Dermis blood vessel endothelial cell (primary cell): ENCODE data around the gene RPP21. TPM values are rescaled to one million over a fixed set of nuclear protein-coding genes. Genes with fewer than 3 reads are reported as not detected.

ENCODE experiments used
- DNase-seq: peaks from one replicate; pipeline ENCODE4 v3.0.0; 2010
- total RNA-seq: library from RNA; depleted of rRNA; stranded (reverse); fragments of >200 nt; gene quantifications from 2 replicates; pipeline ENCODE4 v1.2.3, GENCODE V29; 2014

Gene RPP21
- total RNA-seq: 17.5 and 26.9 TPM in 2 replicates

DNA sequence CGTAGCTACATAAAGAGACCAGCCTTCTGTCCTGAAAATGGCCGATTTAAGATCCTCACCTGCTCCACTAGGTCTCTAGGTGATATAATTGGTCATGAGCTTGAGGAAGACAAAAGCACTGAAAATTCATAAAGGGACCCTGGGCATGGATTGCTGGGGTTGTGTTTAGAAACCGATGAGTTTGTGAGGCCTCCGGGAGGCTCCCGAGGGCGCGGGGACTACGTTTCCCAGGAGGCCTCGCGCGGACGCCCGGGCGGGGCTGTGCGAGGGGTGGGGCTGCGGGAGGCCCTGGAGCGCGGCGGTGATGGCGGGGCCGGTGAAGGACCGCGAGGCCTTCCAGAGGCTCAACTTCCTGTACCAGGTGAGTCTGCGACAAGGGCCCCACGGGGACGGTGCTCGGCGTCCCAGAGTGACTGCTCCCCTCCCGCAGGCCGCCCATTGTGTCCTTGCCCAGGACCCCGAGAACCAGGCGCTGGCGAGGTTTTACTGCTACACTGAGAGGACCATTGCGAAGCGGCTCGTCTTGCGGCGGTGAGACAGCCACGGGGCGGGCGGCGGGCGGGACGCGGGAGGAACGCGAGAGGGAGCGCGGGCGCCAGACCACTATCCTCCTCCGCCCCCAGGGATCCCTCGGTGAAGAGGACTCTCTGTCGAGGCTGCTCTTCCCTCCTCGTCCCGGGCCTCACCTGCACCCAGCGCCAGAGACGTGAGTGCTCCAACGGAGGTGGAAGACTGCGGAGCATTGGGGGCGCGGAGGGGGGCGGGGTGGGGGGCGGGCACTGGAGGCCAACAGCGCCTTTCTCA, at the start of gene RPP21:
TSS of gene RPP21 (plus strand) at position 289 of the 804 bp plus-strand sequence. CDS start at position 305, 16 bp downstream.
- peak; percentile 86 for DNase-seq

DNA sequence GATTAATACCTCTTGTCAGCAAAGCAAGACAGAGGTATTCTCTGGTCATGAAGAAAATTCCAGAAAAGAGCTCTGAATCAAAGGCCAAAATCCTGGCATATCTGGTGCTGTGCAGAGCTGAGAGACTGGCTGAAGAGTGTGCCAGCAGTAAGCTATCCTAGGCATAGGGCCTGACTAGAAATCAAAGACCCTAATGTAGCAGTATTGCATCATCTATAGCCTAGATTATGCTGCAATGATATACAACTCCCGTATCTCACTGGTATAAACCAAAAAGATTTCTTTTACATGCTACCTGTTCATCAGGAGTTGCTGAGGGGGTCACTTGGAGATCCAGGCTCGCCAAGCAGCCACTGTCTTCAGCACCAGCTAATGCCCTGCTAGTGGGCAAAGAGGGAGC, 49.1 kb upstream of the RPP21 start:
- no peak for DNase-seq

DNA sequence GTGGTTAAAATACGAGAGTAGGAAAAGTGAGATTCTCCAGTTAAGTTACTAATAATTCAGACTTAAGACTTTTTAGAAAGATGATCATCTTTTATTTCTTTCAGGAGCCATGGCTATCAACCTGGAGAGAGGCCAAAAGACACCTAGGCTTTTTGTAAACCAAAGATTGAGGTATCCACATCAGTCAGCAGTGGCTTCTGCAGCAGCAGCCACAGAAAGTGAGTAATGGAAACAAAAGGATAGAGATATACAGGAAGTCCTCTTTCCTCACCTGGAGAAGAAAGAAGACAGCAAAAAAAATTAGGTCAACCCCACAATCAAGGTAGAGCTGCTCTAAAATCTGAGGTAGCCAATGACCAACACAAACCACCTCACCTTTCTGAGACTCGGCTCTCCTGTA, 41.0 kb upstream of the RPP21 start:
- no peak for DNase-seq

DNA sequence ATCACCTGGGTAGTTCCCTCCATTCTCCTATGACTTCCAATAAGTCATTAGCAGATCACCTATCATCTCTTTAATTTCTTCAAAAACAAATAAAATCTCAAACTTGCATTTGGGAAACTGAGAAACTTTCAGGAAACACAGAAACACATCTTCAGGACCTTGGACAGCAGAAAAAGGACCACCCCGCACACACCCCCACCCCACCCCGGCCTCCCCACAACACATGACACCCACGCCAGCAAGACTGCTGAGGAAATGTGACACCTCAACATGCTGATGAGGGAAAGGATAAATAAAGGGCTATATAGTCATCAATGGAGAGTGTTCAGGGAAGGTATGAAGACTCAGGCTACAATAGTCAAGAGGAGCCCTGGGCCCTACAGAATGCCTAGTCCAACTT, 33.9 kb upstream of the RPP21 start:
- no peak for DNase-seq

DNA sequence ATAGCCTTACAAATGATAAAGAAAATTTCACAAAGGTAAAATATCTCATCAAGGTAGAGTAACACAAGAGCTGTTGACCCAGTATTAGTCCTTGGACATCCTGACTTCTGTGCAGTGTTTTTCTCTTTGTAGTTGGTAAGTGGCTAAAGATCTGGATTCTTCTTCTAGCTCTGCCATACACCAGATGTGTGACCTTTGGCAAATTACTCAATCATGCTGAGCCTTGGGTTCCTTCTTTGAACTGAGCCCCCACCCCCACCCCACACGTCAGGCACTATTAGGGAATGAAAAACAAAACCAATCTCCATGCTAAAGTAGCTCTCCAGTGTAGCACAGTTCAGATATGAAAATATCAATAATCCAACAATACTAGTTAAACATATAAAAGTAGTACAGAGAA, 33.3 kb upstream of the RPP21 start:
- DNase-seq: no peak

DNA sequence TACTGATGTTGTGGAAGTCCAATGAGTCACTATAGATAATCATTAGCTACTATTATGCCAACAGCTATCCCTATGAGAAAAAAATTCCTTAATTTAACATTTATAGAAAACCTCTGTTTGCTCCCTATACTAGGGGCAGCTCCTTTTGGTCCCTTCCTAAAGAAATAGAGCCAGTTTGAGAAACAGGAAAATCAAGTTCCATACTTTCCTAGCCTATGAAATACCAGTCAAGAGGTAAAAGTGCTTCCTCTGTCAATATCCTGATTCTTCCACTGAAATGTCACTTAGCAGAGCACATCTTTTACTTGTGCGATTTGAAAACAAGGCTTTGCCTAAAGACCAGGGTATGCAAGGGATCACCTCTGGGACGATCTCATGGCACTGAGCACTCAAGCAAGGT, 32.7 kb upstream of the RPP21 start:
- no peak for DNase-seq

DNA sequence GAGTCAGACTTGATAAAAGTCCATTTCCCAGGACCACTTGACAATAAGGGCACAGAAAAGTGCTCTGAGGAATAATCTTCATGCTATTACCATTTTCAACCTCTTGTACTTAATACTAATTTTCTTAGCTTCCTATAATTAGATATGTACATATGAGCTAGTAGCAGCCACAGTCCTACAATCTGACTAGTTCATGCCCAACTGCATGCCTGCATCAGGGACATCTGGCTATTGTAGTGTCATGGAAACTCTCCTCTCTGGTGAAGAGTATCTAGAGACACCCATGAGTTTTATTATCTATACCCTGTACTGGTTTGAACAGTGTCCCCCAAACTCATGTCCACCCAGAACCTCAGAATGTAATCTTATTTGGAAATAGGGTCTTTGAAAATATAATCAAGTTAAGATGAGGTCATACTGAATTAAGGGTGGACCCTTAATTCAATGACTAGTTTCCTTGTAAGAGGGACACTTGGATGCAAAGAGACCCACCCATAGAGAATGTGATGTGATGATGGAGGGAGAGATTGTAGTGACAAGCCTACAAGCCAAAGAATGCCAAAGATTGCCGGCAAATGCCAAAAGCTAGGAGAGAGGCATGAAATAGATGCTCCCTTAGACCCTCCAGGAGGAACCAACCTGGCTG, 32.2 kb upstream of the RPP21 start:
- DNase-seq: no peak

DNA sequence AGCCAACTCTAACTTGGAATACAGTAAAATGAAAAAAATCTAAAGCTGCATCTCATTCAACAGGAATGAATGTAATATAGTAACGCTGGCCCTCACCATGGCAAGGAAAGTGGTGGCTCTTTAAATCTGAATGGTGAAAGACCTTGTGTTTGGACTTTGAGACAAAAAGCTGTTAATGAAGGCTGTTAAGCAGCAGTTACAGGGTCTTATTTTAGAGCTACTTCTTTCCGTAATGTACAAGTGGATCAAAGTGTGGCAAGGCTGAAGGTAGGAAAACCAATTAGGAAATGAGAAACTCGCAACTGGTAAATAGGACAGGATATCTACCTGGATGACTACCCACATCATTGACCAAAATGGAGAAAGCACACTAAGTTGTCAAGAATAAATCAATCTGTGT, 29.8 kb upstream of the RPP21 start:
- DNase-seq: no peak

DNA sequence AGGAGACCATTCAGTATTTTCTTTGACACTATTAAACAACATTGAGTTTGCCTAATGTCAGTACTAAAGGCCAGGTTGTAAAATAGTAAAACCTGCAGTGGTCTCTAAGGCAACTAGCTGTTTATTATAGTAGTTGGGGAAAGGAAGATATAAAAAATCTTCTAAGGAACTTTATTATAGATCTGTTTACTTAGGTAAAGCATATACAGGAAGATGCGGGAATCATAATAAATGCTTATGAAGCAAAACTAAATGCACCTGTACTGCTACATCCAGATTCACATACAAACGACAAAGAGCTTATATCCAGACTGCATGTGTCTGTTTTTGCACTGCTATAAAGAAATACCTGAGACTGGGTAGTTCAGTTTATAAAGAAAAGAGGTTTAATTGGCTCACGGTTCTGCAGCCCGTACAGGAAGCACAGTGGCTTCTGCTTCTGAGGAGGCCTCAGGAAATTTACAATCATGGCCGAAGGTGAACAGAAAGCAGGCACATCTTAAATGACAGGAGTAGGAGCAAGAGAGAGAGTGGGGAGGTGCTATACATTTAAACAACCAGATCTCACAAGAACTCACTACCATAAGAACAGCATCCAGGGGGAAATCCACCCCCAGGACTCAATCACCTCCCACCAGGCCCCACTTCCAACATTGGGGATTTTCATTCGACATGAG, 26.9 kb upstream of the RPP21 start:
- DNase-seq: no peak

DNA sequence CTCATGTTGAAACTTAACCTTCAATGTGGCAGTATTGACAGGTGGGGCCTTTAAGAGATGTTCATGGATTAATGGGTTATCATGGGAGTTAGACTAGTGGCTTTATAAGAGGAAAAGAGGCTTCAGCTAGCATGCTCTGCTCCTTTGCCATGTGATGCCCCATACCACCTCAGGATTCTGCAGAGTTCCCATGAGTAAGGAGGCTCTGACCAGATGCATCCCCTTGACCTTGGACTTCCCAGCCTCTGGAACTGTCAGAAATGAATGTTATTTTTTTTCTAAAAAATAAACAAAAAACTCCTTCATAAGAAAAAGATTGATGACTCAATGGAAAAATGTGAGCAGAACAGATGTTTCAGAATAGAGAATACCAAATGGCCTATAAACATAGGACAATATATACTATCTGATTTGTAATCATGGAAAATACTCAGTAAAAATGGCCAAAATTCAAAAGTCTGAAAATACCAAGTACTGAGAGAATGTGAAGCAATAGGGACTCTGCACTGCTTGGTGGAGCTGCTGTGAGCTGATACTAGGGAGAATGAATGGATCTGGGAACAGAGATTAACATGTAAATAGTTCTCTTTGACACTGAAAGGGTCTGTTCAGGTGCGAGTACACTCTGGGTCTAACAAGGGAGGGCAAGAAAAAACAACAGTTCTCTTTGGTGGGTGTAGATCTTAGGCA, 25.7 kb upstream of the RPP21 start:
- DNase-seq: no peak

DNA sequence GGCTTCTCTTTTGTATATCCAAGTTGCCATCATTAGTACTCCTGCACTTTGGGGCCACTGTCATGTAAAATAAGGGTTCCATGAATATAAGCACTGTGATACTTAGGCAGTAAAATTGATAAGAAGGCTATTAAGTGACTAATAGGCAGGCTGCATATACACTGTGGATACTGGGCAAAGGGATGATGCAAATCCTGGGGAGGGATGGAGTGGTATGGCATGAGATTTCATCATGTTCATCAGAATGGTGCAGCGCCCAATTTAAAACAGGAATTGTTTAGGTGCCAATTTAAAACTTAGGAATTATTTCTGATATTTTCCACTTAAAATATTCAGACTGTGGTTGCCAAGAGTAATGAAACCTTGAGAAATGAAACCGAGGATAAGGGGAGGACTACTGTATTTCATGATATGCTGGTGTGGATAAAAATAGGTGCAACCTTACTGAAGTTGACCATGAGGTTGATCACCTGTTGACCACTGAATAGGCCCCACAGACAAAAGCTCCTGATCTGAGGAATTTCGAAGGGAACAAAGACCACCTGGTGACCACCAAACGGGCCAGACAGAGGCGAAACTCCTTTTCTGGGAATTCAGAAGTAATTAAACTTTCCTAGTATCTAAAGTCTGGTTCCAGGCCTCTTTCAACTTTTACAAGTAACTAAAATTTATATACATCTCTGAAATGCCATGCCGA, 23.1 kb upstream of the RPP21 start:
- DNase-seq: no peak

DNA sequence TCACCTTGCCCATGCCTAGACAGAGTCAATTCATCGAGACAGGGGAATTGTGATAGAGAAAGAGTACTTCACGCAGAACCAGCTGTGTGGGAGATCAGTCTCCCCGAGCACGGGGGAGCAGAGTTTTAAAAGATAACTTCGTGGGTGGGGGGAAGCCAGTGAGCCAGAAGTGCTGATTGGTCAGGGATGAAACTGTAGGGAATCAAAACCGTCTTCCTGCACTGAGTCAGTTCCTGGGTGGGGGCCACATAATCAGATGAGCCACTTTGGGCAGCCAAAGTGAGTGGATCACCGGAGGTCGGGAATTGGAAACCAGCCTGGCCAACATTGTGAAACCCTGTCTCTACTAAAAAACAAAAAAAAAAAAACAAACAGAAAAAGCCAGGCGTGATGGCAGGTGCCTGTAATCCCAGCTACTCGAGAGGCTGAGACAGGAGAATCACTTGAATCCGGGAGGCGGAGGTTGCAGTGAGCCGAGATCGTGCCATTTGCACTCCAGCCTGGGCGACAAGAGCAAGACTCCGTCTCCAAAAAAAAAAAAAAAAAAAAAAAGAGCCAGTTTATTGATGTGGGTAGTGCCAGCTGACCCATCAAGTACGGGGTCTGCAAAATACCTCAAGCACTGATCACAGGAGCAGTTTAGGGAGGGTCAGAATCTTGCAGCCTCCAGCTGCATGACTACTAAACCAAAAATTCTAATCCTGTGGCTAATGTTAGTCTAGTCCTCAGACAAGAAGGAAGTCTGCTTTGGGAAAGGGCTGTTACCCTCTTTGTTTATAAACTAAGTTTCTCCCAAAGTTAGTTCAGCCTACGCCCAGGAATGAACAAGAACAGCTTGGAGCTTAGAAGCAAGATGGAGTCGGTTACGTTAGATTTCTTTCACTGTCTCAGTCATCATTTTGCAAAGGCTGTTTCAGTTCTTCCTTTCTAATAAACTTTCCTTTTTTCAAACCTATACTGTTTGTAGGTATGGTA, 22.1 kb upstream of the RPP21 start:
- DNase-seq: no peak

DNA sequence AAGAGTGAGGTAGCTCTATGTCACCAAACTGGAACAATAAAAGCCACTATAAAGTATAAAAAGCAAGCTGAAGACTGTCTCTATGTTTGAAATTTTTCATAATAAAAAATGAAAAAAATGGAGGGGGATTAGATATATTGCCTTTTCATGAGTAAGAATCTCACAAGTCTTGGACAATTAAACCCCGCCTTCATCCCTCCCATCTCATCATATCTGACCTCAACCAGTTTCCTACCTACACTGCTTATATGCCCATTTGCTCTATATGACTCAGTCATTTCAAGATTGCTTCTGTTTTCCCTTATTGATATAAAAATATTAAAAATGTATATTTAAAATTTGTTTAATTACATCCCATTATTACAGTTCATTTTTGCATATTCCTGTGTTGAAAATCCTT, 21.1 kb upstream of the RPP21 start:
- DNase-seq: no peak

DNA sequence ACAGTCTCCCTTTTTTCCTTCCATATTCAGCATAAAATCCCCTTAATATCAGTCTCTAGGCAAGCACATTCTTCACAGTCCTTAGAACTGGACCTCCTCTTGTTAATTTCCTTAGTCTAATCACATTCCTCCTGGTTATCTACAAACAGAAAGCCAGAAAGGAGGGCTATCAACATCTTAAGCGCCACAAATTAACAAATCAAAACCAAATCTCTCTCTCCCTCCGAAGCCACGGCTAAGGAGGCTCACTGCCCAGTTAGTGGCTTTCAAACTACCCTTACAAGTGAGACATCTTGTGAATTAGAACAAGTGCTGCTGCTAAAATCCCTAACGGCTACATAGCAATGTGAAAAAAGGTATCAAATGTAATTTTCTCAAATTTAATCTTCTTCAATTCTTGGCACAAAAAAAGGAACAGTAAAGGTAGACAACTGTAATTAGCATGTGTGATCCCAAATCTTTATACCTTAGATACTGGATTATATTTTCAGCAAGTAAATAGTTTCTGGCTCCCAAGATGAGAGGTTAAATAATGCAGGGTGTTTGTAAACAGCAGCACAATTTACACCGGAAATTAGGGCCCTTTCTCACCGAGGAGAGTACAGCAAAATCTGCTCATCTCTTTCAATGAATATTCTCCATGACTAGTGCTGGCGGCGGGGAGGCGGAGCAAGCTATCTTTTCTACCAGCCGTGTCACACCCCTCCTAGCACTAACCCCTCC, 19.6 kb upstream of the RPP21 start:
- peak; percentile 63 for DNase-seq

DNA sequence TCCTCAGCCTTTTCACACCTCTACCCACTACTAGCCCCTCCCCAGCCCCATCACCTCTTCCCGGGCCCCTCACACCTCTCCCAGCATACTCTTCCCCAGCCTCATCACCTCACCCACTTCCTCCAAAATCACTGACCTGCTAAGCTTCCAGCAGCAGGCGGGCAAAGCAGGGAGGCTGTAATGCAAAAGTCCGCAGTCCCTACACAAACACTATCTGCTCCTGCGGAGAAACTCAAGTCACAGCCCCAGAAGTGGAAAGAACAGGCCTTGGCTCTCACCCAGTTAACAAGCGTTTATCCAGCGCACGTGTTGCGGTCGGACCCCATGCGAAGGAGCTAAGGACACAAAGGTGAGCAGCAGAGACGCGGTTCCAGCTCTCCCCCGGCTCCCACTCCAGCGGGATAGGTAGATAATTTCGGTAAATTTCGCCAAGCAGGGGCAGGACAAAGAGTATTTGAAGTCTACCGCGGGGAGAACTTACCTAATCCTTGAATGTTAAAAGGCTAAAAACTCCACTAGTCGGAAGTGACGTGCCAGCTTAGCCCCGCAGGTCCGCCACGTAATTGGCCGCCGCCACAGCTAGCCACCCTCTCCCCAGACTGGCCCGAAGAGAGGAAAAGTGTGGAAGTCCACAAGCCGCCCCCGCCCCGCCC, 19.0 kb upstream of the RPP21 start:
- no peak for DNase-seq

DNA sequence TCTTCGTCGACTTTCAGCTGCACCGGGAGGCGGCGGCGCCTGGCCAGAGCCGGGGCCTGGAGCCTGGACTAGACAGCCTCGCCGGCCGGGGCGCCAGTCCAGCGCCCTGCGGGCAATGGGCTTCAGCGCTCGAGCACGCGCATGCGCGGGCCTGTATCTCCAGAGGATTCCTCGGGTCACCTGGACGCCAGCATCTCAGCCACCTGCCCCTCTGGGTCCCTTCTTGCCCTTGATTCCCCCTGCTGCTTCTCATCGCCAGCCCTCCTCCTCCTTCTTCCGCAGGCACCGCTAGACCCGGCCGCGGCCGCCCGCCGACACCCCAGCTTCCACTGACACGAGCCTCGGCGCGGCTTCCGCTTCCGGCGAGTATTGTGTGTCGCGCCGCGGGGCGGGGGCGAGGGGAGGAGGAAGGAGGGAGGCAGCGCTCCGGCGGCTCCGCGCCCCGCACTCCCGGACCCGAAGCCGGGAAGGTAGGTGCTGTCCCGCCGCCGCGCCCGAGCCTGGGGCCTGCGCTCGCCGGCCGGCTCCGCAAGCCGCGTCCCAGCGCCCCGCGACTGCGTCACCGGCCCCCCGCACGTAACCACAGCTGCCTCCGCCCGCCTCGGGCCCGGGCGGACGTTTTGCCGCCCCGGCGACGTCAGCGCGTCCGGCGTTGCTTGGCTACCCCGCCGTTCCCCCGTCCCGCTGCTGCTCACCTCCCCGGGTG, 18.3 kb upstream of the RPP21 start, which contains the start of gene TRIM39:
TSS of gene TRIM39 (plus strand) at position 402 of the 706 bp plus-strand sequence. CDS start 2,391 bp downstream, outside the sequence.
- peak; percentile 83 for DNase-seq

DNA sequence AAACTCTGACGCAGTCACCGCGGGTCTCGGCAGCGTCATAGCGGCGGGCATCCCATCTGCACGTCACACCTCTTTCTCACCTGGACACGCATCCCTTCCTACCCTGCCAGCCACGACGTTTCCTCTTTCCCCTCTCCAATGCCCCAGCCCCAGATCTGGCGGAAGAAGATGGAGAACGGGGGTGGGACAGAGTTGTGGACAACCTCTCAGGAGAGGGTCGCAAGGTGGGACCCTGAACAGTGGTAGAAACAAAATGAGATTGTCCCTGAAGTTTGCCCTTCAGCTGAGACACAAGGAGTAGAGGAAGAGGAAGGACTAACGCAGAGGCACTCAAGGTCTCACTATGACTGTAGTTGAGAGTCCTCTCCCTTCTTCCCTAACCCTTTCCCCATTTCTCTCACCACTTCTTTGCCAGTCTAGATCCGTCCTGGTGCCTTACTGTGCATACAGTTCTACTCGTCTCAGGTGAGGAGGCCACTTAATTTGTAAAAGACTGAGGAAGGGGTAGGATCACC, 17.7 kb upstream of the RPP21 start:
- DNase-seq: no peak

DNA sequence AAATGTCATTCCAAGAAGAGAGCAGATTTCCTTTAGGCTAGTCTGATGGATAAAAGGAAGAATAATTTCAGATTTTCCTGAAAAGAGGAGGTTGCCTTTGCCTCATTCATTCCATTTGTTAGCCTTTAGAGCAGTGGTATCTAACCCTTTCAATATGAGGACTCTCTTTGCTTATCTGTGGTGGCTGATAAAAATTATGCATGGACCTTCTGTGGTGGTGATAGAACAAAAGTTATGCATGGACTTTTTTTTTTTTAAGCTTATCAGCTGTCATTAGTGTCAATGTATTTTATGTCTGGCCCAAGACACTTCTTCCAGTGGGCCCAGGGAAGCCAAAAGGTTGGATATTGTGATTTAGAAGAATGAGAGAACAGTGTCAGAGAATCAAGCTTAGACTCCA, 16.6 kb upstream of the RPP21 start:
- no peak for DNase-seq

DNA sequence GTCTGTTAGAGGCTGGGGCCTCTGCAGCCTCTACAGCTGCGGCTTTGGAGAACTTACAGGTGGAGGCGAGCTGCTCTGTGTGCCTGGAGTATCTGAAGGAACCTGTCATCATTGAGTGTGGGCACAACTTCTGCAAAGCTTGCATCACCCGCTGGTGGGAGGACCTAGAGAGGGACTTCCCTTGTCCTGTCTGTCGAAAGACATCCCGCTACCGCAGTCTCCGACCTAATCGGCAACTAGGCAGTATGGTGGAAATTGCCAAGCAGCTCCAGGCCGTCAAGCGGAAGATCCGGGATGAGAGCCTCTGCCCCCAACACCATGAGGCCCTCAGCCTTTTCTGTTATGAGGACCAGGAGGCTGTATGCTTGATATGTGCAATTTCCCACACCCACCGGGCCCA, 15.6 kb upstream of the RPP21 start:
- no peak for DNase-seq
